IPS DF 6.9 (cell line): ENCODE data around the gene KRT33B.
"Not testable (repeated sequence)": the region's sequence is repeated elsewhere in the genome, so short reads cannot be mapped to it uniquely, and the experiment has no call there.

Experiments
- DNase-seq: peaks from one replicate; pipeline ENCODE4 v3.0.0-alpha.2; 2013; ENCODE audit warnings: low read depth, low spot score
- H3K27ac ChIP-seq: one replicate; pipeline ENCODE4 v1.5.1; 2013; ENCODE audit warnings: low read length, control low read depth
- H3K27me3 ChIP-seq: 2 replicates; pipeline ENCODE4 v1.6.1; 2013; ENCODE audit warnings: mild to moderate bottlenecking, low read length; ENCODE audit not compliant: control insufficient read depth, insufficient read depth
- H3K36me3 ChIP-seq: 2 replicates; pipeline ENCODE4 v1.6.1; 2013; ENCODE audit warnings: low read length; ENCODE audit not compliant: control insufficient read depth, insufficient read depth
- H3K4me1 ChIP-seq: 2 replicates; pipeline ENCODE4 v1.6.1; 2013; ENCODE audit warnings: low read length; ENCODE audit not compliant: control insufficient read depth, insufficient read depth
- H3K4me3 ChIP-seq: 2 replicates; pipeline ENCODE4 v1.5.1; 2013; ENCODE audit warnings: mild to moderate bottlenecking, low read length
- H3K9me3 ChIP-seq: 2 replicates; pipeline ENCODE4 v1.6.1; 2013; ENCODE audit warnings: low read length, inconsistent platforms; ENCODE audit not compliant: control insufficient read depth, insufficient read depth
- WGBS: extraction: QIAGEN DNeasy Blood & Tissue Kit; methylation state at CpG from one replicate; pipeline ENCODE4 v1.1.7; 2013; ENCODE audit warnings: mixed read lengths, missing lambda C conversion rate; ENCODE audit not compliant: insufficient read length, insufficient coverage; 5-methylcytosine and 5-hydroxymethylcytosine counted together

KRT33B gene

DNA sequence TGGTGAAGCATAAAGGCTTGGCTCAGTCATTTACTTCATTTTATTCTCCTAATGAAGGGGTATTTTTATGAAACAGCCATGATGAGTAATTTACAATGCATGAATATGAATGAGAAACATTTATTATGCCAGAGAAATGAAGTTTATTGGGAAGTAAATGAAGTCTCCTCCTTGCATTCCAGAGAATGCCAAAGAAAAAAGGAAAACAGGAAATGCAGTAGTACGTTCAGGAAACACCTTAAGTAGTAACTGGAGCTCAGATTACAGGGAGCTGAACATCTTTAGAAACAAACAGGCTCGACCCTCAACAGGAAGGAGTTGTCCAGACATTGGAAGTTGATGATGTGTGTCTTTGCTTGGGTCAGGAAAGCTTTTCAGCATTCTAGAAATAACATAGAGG, 7.9 kb upstream of the KRT33B start:
- H3K4me1 ChIP-seq, result no peaks in the 10 kb centered on the region
- H3K27me3 ChIP-seq, result no peaks in the 10 kb centered on the region
- no peak overlapping the region for H3K4me3 ChIP-seq
- H3K9me3 ChIP-seq, result no peaks in the 10 kb centered on the region
- H3K36me3 ChIP-seq, result no peaks in the 10 kb centered on the region
- no peak overlapping the region for H3K27ac ChIP-seq
- no CpG with 5 or more reads among the region's 2 CpGs for WGBS
- DNase-seq, result no peak

DNA sequence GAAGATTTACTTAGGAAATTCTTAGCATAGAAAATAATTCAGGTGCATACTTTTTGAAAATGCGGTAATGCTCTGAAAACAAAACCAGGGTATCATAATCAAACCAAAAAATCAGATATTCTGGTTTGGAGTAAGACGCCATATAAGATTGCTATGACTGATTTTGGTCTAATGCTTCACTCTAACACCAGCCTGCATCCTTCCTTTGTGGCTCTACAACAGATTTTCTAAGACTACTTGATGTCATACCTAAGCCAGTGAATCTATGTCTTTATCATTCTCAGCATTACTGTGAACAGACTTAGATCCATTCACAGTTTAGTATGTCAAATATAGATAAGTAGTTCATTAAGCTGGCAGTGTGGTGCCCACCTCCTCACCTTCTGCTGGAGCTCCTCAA, 590 bp downstream of the KRT33B start:
- Histone ChIP-seq H3K27ac (no peak overlapping the region), H3K4me3 (no peak overlapping the region), H3K36me3 (no peaks in the 10 kb centered on the region), H3K4me1 (no peaks in the 10 kb centered on the region), H3K27me3 (no peaks in the 10 kb centered on the region), H3K9me3 (no peaks in the 10 kb centered on the region)
- no CpG with 5 or more reads among the region's 2 CpGs for WGBS
- no peak for DNase-seq

DNA sequence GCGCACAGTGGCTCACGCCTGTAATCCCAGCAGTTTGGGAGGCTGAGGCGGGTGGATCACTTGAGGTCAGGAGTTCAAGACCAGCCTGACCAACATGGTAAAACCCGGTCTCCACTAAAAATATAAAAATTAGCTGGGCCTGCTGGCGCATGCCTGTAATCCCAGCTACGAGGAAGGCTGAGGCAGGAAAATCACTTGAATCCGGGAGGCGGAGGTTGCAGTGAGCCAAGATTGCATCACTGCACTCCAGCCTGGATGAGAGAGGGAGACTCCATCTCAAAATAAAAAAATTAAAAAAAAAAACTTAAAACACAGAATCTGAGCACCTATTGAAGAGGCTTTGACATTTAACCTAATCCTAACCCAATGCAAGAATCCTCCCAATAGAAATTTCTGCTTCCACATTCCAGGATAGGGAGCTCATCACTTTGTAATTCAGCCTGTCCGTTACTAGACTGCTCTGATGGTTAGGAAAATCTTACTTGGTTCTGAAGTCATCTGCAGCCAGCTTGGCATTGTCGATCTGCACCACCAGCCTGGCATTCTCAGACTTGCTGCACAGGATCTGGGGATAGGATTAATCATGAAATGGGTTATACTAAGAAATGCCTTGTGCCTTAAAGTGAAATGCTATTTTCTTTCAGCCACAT, 2.1 kb downstream of the KRT33B start:
- DNase-seq, result no peak
- H3K4me3 ChIP-seq, result no peak overlapping the region
- no peaks in the 10 kb centered on the region for H3K9me3 ChIP-seq
- no CpG with 5 or more reads among the region's 10 CpGs for WGBS
- no peaks in the 10 kb centered on the region for H3K4me1 ChIP-seq
- no peak overlapping the region for H3K27ac ChIP-seq
- no peaks in the 10 kb centered on the region for H3K36me3 ChIP-seq
- H3K27me3 ChIP-seq, result no peaks in the 10 kb centered on the region

DNA sequence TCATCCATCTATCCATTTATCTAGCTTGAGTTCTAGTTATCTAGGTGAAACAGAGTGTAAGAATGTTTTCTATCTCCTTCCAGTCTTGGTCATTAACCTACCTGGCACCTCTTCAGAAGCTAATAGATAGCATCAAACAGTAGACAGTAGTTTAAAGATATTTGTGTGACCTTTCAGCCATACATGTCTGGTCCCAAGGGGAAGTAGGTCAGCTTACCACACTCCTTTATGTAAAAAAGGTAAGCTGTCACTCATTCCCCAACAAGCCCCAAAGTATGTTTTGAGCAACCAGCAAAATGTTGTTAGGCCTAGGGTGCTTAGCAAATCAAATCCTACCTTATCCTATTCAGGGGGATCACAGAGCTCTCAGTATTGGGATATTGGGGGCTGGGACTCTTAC, 3.5 kb downstream of the KRT33B start:
- no peak overlapping the region for H3K27ac ChIP-seq
- no peaks in the 10 kb centered on the region for H3K4me1 ChIP-seq
- no peaks in the 10 kb centered on the region for H3K36me3 ChIP-seq
- no peak for DNase-seq
- no peak overlapping the region for H3K4me3 ChIP-seq
- no peaks in the 10 kb centered on the region for H3K9me3 ChIP-seq
- no peaks in the 10 kb centered on the region for H3K27me3 ChIP-seq

DNA sequence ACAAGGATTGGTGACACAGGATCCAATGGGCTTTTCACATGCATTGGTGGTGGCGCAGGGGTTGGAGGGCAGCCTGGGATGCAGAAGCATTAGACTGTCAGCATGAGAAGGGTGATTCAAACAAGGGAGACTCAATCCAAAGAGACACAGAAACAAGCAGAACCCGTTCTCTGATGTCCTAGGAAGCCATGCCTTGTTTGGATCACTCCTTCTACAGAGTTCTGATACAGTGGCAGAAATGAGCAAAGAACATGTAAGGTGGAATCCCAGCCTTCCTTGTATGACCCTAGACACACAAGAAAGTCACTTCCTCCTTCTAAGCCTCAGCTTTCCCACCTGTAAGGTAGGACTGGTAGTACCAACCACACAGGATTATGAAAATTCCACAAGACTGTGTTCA, 5.7 kb downstream of the KRT33B start:
- DNase-seq, result no peak
- Histone ChIP-seq H3K27me3 (no peaks in the 10 kb centered on the region), H3K4me1 (no peaks in the 10 kb centered on the region), H3K4me3 (no peak overlapping the region), H3K27ac (no peak overlapping the region), H3K9me3 (no peaks in the 10 kb centered on the region), H3K36me3 (no peaks in the 10 kb centered on the region)
- WGBS, result no CpG with 5 or more reads among the region's 2 CpGs

DNA sequence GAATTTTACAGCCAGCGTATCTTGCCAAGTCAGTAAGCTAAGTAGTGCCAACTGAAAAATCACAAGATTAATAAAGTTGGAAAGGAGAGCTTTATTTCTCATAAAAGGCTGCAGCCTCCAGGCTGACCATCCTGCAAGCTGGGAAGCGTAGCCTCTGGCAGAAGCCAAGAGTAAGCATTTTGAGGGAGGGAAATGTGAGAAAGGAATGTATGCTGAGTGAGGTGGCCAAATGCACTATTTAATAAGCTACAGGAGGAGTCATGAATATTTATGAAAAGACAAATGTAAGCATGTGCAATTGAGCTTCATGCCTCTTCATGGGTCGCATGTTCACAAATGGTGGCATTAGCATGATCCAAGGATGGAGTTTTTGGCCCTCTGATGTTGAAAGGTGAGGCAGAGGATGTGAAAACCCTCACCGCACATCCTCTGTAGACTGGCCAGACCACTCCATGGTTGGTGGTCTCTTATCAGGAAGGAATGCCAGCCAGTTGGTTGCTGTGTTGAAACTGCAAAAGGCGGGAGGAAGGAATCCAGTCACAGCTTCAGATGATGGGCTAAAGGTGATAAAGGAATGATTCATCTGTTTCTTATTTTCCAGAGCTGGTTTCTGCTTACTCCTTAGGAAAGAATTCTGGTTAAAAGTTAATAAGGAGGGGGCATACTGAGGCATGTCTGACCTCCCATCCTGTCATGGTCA, 9.2 kb downstream of the KRT33B start:
- no peak for DNase-seq
- Histone ChIP-seq H3K27ac (no peak overlapping the region), H3K4me1 (no peaks in the 10 kb centered on the region), H3K27me3 (no peaks in the 10 kb centered on the region), H3K9me3 (no peaks in the 10 kb centered on the region), H3K36me3 (no peaks in the 10 kb centered on the region), H3K4me3 (no peak overlapping the region)
- no CpG with 5 or more reads among the region's 5 CpGs for WGBS

DNA sequence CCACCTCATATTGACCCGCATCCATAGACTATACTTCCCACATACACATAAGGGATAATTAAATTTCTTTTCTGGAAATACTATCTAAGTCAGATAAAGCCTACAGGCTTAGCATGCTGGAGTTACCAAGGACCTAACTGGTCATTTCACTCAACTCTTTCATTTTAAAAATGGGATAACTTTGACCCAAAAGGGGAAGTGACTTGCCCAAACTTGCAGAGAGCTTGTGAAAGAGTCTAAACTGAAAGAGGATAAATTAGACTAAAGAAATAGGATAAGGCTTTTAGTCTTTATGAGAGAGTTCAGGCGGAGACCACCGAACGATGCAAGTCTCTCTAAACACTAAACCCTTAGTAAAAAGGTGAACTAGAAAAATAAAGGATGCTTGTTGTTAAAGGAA, 15.1 kb downstream of the KRT33B start:
- Histone ChIP-seq H3K27ac (no peak overlapping the region), H3K27me3 (no peaks in the 10 kb centered on the region), H3K36me3 (no peaks in the 10 kb centered on the region), H3K9me3 (no peaks in the 10 kb centered on the region), H3K4me1 (no peaks in the 10 kb centered on the region), H3K4me3 (no peak overlapping the region)
- DNase-seq, result no peak
- WGBS, result no CpG with 5 or more reads among the region's 4 CpGs

DNA sequence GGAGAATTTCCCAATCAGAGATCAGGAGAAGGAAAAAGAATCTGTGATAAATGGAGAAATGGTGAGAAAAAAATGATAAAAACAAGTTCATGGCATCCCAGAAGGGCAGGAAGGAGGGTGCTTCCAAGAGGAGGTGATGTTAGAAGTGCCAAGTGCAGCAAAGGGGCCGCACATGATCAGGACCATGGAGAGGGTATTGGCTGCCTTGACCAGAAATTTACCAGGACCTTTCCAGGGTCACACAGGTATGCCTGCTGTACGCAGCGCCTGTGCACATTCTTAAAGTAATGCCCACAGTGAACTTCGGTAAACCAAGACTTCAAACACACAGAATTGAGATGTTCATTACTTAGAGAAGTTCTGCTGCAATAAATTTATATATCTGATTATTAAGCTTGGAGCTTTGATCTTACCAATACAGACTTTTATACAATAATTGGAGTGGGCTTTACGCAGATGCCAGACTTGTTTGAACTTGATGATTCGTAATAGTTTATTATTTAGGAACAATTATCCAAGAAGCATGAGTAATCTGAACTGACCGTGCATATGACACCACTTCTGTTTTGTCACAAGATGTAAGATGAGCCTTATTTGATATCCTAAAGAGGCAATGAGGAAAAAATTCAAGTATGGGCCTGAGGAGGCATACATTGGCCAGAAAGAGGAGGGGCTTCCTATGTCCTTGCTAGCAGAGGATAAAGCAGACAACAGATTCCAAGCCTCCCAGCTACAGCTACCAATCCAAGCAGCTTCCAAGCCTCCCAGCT, 16.8 kb downstream of the KRT33B start:
- Histone ChIP-seq H3K27ac (no peak overlapping the region), H3K9me3 (no peaks in the 10 kb centered on the region), H3K27me3 (no peaks in the 10 kb centered on the region), H3K4me3 (no peak overlapping the region), H3K4me1 (no peaks in the 10 kb centered on the region), H3K36me3 (no peaks in the 10 kb centered on the region)
- DNase-seq, result no peak
- WGBS, result no CpG with 5 or more reads among the region's 7 CpGs

DNA sequence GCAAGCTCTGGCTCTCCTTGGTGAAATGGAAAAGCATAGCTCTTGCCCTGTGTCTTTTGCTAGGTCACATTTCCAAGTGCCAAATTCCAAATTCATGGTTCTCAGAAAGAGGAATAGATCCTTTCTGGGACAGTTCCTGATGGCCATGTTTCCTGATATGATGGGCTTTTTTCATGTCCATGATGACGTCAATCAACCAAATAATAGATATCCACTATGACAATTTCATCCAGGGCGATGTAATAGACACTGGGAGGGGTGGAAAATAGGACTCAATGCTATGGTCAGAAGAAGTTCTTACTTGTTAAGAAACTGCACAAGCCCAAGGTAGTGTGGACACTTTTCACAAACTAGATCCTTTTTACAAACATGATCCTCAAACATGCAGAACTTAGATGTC, 18.4 kb downstream of the KRT33B start:
- Histone ChIP-seq H3K36me3 (no peaks in the 10 kb centered on the region), H3K9me3 (no peaks in the 10 kb centered on the region), H3K27ac (no peak overlapping the region), H3K27me3 (no peaks in the 10 kb centered on the region), H3K4me3 (no peak overlapping the region), H3K4me1 (no peaks in the 10 kb centered on the region)
- DNase-seq, result no peak
- WGBS, result no CpG with 5 or more reads among the region's 2 CpGs

DNA sequence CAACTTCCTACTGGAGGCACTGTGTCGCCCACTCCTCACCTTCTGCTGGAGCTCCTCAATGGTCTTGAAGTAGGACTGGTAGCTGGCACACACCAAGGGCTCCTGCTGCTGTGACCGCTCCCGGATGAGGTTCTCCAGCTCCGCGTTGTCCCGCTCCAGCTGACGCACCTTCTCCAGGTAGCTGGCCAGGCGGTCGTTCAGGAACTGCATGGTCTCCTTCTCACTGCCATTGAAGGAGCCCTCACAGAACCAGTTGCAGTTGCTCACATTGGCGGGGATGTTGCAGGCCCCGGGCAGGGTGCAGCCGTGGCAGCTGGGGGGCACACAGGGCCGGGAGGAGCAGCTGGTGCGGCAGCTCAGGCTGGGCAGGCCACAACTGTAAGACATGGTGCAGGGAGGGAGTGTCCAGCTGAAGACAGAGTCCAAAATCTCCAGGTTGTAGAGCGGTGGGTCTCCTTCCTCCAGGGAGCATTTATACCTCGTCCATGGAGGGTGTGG, 19.2 kb downstream of the KRT33B start, which contains the start of gene KRT33A:
Gene KRT33A, minus strand, starts transcription at position 448 of the 498 bp plus-strand sequence. Its CDS starts 61 bp downstream, at position 387.
- WGBS, result no CpG with 5 or more reads among the region's 16 CpGs
- H3K4me1 ChIP-seq, DNase-seq, H3K4me3 ChIP-seq, H3K27ac ChIP-seq, H3K9me3 ChIP-seq, H3K36me3 ChIP-seq, H3K27me3 ChIP-seq: not testable (repeated sequence)
